Cardiac fibroblast (primary cell): Measurements from ENCODE around the gene BCL2L15.

Experiments
- DNase-seq, 2 donors: peaks; one replicate each; pipeline versions ENCODE4 v3.0.0 to v3.0.0-alpha.2; 2010; ENCODE audit warnings: low read depth in 2 of 2
- H3K4me3 ChIP-seq, 2 donors: replicated peaks in 1 of 2; 1 replicate in 1 of 2; 2 replicates in 1 of 2; pipeline ENCODE4 v1.5.1; 2011; ENCODE audit warnings: low read depth in 2 of 2, low read length in 2 of 2, mild to moderate bottlenecking in 2 of 2, moderate library complexity in 1 of 2
- TF ChIP-seq, protein P1 (sequence below): IDR thresholded peaks from one replicate; pipeline ENCODE4 v1.5.1; 2011; ENCODE audit warnings: low read depth, mild to moderate bottlenecking, low read length, inconsistent platforms

Gene BCL2L15

DNA sequence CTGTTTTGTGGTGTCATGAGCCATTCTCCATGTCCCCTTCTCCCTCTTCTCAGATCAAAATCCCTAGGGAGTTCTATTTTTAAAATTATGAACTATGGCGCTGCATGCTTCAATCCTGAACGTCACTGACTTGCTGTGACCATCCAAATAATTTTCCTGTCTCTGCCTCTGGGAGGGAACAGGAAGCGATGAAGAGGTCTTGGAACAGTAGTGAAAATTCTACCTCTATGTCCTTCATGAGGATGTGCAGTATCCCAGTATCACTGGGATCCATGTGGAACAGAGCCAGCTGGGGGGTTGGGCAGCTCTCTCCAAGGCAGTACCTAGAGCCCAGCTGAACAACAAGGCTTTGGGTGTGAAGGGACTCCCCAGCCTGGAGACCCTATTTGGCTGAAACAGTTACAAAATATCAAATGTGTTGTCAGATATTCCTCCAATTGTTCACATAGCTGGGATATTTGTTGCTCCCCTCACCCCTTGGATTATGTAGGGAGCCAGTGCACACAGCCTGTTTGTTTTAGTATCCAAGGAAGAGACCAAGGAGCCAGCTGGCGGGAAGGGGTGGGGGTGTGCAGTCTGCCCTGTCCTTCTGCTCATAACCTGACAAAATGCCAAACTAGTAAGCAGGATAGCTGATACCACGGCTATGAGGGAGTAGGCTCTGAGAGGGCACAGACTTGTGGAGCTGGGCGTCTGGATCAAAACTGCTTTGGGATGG, 25.4 kb upstream of the BCL2L15 start:
- peak; percentile 56 to 94 for DNase-seq

GRCh38 chr1:113905435-113905861, 18.1 kb upstream of the BCL2L15 start:
- TF ChIP-seq, protein P1, sequence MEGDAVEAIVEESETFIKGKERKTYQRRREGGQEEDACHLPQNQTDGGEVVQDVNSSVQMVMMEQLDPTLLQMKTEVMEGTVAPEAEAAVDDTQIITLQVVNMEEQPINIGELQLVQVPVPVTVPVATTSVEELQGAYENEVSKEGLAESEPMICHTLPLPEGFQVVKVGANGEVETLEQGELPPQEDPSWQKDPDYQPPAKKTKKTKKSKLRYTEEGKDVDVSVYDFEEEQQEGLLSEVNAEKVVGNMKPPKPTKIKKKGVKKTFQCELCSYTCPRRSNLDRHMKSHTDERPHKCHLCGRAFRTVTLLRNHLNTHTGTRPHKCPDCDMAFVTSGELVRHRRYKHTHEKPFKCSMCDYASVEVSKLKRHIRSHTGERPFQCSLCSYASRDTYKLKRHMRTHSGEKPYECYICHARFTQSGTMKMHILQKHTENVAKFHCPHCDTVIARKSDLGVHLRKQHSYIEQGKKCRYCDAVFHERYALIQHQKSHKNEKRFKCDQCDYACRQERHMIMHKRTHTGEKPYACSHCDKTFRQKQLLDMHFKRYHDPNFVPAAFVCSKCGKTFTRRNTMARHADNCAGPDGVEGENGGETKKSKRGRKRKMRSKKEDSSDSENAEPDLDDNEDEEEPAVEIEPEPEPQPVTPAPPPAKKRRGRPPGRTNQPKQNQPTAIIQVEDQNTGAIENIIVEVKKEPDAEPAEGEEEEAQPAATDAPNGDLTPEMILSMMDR, result no peak
- peak overlapping the region; percentile 91 for H3K4me3 ChIP-seq
- no peak for DNase-seq

More for the DNA sequence above, 25.4 kb upstream of the BCL2L15 start:
- no peak overlapping the region for H3K4me3 ChIP-seq
- TF ChIP-seq, protein P1, result no peak

- peak; percentile 100 for DNase-seq
- TF ChIP-seq, protein P1, result peak; percentile 71
- peak within 1 kb of the TSS; percentile 91 for H3K4me3 ChIP-seq
Observed at GRCh38 chr1:113904674-113905434, 17.5 kb upstream of the BCL2L15 start, which contains the start of the genes AP4B1 and DCLRE1B. AP4B1 (minus strand) TSS chr1:113904799; CDS start chr1:113904717, 82 bp downstream. DCLRE1B (plus strand) TSS chr1:113905326; CDS start chr1:113905587, 261 bp downstream.

- TF ChIP-seq, protein P1, result no peak
- no peak for DNase-seq
- peak overlapping the region; percentile 91 for H3K4me3 ChIP-seq
Observed at GRCh38 chr1:113904293-113904673, 16.9 kb upstream of the BCL2L15 start.

GRCh38 chr1:113903501-113904292, 16.3 kb upstream of the BCL2L15 start:
- H3K4me3 ChIP-seq, result peak overlapping the region; percentile 91
- TF ChIP-seq, protein P1, result no peak
- DNase-seq, result peak in 1 of 2 donors; percentile 19

DNA sequence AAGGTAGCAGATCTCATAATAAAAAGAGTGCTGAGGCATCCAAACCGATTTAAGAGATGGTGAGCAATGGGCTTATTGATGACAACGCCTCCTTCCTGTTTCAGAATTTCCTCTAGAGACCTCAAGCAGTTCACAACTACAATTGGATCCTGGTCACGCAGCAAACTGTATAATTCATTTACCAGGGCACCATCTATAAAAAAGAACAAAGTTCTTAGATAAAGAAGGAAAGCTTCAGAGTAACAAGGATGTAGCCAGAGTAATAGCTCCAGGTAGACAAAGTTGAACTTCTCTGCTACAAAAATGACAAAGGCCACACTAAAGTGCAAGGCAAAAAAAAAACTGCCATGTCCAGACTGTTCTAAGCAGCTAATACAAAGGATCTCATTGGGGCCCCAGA, 13.8 kb upstream of the BCL2L15 start:
- no peak for DNase-seq
- TF ChIP-seq, protein P1, result no peak
- H3K4me3 ChIP-seq, result no peak overlapping the region
